ENCODE data around the gene MAST2.

DNA sequence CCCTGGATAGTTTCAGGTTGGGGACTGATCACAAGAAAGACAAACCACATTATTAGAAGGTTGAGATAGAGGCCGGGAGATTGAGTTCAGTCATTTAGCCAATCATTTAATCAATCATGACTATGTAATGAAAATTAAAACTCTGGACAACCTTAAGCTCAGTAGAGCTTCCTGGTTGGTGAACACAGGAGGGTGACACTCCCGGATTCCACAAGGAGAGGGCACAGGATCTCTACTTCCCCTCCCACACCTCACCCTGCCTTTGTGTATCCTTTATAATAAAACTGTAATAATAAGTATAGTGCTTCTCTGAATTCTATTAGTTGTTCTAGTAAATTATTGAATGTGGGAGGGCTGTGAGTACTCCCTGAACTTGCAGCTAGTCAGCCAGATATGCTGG is 178.9 kb downstream of the MAST2 start:
- TF ChIP-seq, protein P1, sequence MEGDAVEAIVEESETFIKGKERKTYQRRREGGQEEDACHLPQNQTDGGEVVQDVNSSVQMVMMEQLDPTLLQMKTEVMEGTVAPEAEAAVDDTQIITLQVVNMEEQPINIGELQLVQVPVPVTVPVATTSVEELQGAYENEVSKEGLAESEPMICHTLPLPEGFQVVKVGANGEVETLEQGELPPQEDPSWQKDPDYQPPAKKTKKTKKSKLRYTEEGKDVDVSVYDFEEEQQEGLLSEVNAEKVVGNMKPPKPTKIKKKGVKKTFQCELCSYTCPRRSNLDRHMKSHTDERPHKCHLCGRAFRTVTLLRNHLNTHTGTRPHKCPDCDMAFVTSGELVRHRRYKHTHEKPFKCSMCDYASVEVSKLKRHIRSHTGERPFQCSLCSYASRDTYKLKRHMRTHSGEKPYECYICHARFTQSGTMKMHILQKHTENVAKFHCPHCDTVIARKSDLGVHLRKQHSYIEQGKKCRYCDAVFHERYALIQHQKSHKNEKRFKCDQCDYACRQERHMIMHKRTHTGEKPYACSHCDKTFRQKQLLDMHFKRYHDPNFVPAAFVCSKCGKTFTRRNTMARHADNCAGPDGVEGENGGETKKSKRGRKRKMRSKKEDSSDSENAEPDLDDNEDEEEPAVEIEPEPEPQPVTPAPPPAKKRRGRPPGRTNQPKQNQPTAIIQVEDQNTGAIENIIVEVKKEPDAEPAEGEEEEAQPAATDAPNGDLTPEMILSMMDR (conservative IDR thresholded peaks at IDR 0.05; ENCODE audit: low read depth, low read length) = no peak
- no peak for TF ChIP-seq EZH2 (IDR thresholded peaks at IDR 0.05; ENCODE audit: borderline replicate concordance, low read depth, low read length, poor library complexity, severe bottlenecking)

Measured in A673 (cell line).